Adrenal gland (tissue), 12 donors: ENCODE measurements around the gene MITF. TPM values are rescaled to one million over a fixed set of nuclear protein-coding genes. Genes with fewer than 3 reads are reported as not detected.

ENCODE experiments used
- DNase-seq, 7 donors: peaks; one replicate each; pipeline ENCODE4 v3.0.0-alpha.2; 2019 to 2020
- H3K27ac ChIP-seq, 5 donors: fragments of 200-600 bp; sonication (generic) in 4 of 5; 1 replicate in 3 of 5; 2 replicates in 2 of 5; pipeline versions ENCODE4 v1.5.1 to v1.8.0; 2016 to 2020; ENCODE audit warnings: mild to moderate bottlenecking in 1 of 5
- H3K27me3 ChIP-seq: fragments of 200-600 bp; 2 replicates; pipeline ENCODE4 v1.8.0; 2021
- H3K36me3 ChIP-seq, 2 donors: fragments of 200-600 bp; replicated peaks in 1 of 2; 1 replicate in 1 of 2; 2 replicates in 1 of 2; pipeline versions ENCODE4 v1.5.1 to v1.8.0; 2018 to 2022
- H3K4me1 ChIP-seq, 2 donors: fragments of 200-600 bp; replicated peaks in 1 of 2; 1 replicate in 1 of 2; 2 replicates in 1 of 2; pipeline versions ENCODE4 v1.5.1 to v1.8.0; 2018 to 2021
- H3K4me3 ChIP-seq, 4 donors: fragments of 200-600 bp; sonication (generic) in 3 of 4; one replicate each; pipeline ENCODE4 v1.5.1; 2016 to 2018
- H3K9me3 ChIP-seq, 3 donors: fragments of 200-600 bp; sonication (generic) in 1 of 3; replicated peaks in 1 of 3; 1 replicate in 2 of 3; 2 replicates in 1 of 3; pipeline versions ENCODE4 v1.5.1 to v1.8.0; 2016 to 2021
- CTCF ChIP-seq, 6 experiments: fragments of 450-650 bp in 4 of 6; fragments of 200-600 bp in 2 of 6; sonication (generic) in 1 of 6; IDR thresholded peaks; 1 replicate in 5 of 6; 2 replicates in 1 of 6; pipeline versions ENCODE4 v1.5.1 to v1.8.0; 2016 to 2021; ENCODE audit warnings: antibody characterized with exemption in 6 of 6, mild to moderate bottlenecking in 2 of 6, moderate library complexity in 1 of 6
- POLR2A ChIP-seq, 2 donors: fragments of 450-650 bp; IDR thresholded peaks; one replicate each; pipeline ENCODE4 v1.6.1; 2017; ENCODE audit warnings: antibody characterized with exemption in 2 of 2, mild to moderate bottlenecking in 2 of 2, moderate library complexity in 1 of 2
- WGBS, 4 donors: extraction: QIAGEN DNeasy Blood & Tissue Kit in 2 of 4; methylation state at CpG; one replicate each; pipeline versions ENCODE4 v1.1.5 to v1.1.7; 2013 to 2017; 5-methylcytosine and 5-hydroxymethylcytosine counted together
- intact Hi-C, 2 donors: fragments of 100-400 bp; cut with DNase I; formaldehyde crosslinking; loops; one replicate each; pipeline versions ENCODE4 v1.14.1 to v1.15.0; 2022 to 2023
- polyA plus RNA-seq, 3 donors: library from polyadenylated mRNA; stranded (reverse); fragments of 200-250 nt in 2 of 3; fragments of 350-450 nt in 1 of 3; fragmentation: Illumina TruSeq in 1 of 3; extraction: RNeasy Lipid Tissue Mini Kit (QIAGEN cat#74804) in 1 of 3; gene quantifications; one replicate each; pipeline ENCODE4 v1.2.3, GENCODE V29; 2013 to 2014
- total RNA-seq, 9 donors: library from RNA; depleted of rRNA in 4 of 9; stranded (reverse); fragments of >200 nt in 4 of 9; fragments of 120-200 nt in 1 of 9; fragmentation: NEBNext Ultra II Directional in 1 of 9; extraction: Animal tissue kit (Norgen Biotek cat#: 25700) in 1 of 9; gene quantifications; one replicate each; pipeline versions ENCODE4 v1.1.0 to v1.2.4, GENCODE V29; 2013 to 2023
- donor health status: healthy with polysubstance abuse.
- donor health status: Bipolar disorder and iron deficiency.
- donor health status: DM: yes; HTN: yes; CAD: no.
- donor health status: DM: no; HTN: no; CAD: no.
- donor health status: DM: no; HTN: no; CAD: no.
- donor health status: DM: yes; HTN: yes; CAD: no.

MITF gene
- total and polyA plus RNA-seq, 12 donors = 2.4 to 23.4 (median 10.6) TPM

DNA sequence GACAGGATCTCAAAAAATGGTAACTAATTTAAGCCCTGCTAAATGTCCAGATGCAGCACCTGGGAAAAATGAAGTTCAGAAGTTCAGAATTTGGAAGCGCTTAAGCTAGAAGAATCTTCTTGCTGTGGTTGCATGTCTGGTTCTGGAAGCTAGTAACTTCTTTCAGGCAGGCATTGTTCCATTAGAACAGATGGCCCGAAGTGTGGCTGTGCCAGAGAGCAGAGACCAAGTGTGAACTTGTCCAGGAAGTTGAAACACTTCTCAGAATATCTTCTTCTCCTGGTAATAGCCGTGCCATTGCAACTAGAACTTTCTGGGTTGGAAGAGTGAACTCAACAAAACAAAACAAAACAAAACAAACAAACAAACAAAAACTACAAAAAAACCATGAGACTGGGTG is 80.0 kb downstream of the MITF start:
- 14 to 81% (median 56%) methylated on average over 3 of the region's 3 CpGs for WGBS, 4 donors
- Histone ChIP-seq H3K9me3 (no peaks in the 10 kb centered on the region), H3K27me3 (no peaks in the 10 kb centered on the region), H3K27ac (no peak overlapping the region), H3K36me3 (no peaks in the 10 kb centered on the region), H3K4me1 (peaks cover 0 to 7% of the 10 kb centered on the region in 2 donors), H3K4me3 (no peak overlapping the region)
- no peak for DNase-seq
- no peak for TF ChIP-seq POLR2A (IDR thresholded peaks at IDR 0.05)
- TF ChIP-seq CTCF (IDR thresholded peaks at IDR 0.05) = no peak
- intact Hi-C loops = no loop called here

DNA sequence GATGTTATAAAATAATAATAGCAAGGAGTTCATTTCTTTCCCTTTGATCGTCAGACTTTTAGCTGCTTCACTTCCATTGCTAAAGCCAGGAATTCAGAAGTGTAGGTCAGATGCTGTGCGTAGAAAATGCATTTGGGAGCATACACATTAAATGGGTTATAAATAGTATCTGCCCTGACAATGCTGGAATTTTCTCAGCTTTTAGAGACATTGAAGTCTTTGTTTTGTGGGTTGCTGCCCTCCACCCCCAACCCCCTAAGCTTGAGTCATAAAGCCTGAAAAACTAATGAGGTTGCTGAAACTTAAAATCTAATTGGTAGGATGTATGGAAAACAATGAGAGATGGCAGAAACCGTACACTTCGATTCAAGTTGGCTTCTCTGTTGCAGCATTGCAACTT is 81.9 kb downstream of the MITF start:
- DNase-seq = no peak
- H3K27ac ChIP-seq = no peak overlapping the region
- whole genome bisulfite sequencing, 4 donors = 83 to 93% (median 90%) methylated on average over 4 of the region's 4 CpGs
- no peaks in the 10 kb centered on the region for H3K36me3 ChIP-seq
- no peak for TF ChIP-seq POLR2A (IDR thresholded peaks at IDR 0.05)
- no peak for TF ChIP-seq CTCF (IDR thresholded peaks at IDR 0.05)
- no peaks in the 10 kb centered on the region for H3K27me3 ChIP-seq
- H3K4me3 ChIP-seq = no peak overlapping the region
- peaks cover 0 to 7% of the 10 kb centered on the region in 2 donors for H3K4me1 ChIP-seq
- intact Hi-C loops = no loop called here
- H3K9me3 ChIP-seq = no peaks in the 10 kb centered on the region

DNA sequence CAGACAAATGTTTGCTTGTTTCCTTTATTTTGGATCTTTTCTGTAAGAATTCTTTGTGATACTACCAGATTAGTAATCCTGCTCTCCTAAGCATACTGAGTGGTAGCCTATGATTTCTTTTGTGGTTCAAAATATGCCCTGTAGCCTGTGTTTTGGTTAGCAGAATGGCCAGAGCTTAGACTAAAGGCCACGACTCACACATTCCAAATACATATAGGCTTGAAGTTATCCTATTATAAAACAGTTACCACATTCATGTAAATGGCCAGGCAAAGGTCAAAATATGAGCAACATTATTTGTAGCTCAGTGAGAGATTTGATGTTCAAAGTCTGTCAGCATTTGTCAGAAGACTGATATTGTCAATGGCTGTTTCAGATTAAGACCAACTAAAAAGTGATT is 84.5 kb downstream of the MITF start:
- H3K9me3 ChIP-seq = no peaks in the 10 kb centered on the region
- intact Hi-C loops = no loop called here
- H3K27ac ChIP-seq = no peak overlapping the region
- H3K4me1 ChIP-seq = peaks cover 0 to 2% of the 10 kb centered on the region in 2 donors
- TF ChIP-seq POLR2A (IDR thresholded peaks at IDR 0.05) (no peak), CTCF (IDR thresholded peaks at IDR 0.05) (no peak)
- H3K27me3 ChIP-seq = no peaks in the 10 kb centered on the region
- H3K36me3 ChIP-seq = no peaks in the 10 kb centered on the region
- 86 to 100% (median 93%) methylated on average over 1 of the region's 1 CpG for WGBS, 4 donors
- H3K4me3 ChIP-seq = no peak overlapping the region
- no peak for DNase-seq

DNA sequence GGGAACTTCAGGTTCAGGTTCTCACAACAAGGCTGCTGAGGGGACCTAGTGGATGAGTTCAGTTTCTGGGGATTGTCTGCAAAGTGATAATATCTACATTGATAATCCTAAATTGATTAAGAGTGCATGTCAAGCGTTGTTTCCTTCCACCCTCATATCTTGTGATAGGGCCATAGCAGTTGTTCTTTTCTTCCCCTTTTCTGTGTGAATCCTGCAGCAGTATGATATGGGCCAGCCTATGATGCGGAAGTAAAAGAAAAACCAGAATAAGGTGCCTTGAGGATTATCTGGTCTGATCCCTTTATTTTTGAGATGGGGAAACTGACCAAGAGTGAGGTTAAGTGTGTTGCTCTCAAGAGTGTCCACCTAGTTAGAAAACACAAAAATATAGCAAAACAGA is 86.2 kb downstream of the MITF start:
- WGBS, 4 donors = 83 to 91% (median 86%) methylated on average over 2 of the region's 2 CpGs
- Histone ChIP-seq H3K4me3 (no peak overlapping the region), H3K36me3 (no peaks in the 10 kb centered on the region), H3K27me3 (no peaks in the 10 kb centered on the region), H3K4me1 (no peaks in the 10 kb centered on the region), H3K9me3 (no peaks in the 10 kb centered on the region), H3K27ac (no peak overlapping the region)
- intact Hi-C loops = no loop called here
- TF ChIP-seq CTCF (IDR thresholded peaks at IDR 0.05) (no peak), POLR2A (IDR thresholded peaks at IDR 0.05) (no peak)
- DNase-seq = no peak
